SK-N-SH (cell line): ENCODE measurements around the gene SPATA12. TPM values are rescaled to one million over a fixed set of nuclear protein-coding genes. Genes with fewer than 3 reads are reported as not detected.

Experiments
- CTCF ChIA-PET: fragments of 300-600, 350-600 bp; formaldehyde crosslinking; extraction: SDS; loops from one replicate; lab custom pipeline; 2021; lab: Yijun Ruan, JAX
- POLR2A ChIA-PET: fragments of 350-600 bp; sonication (Branson Sonifier 250); formaldehyde crosslinking; extraction: SDS; loops from one replicate; lab custom pipeline; 2020; ENCODE audit warnings: antibody characterized with exemption, inconsistent platforms; lab: Yijun Ruan, JAX
- DNase-seq: peaks from one replicate; pipeline ENCODE4 v3.0.0; 2012
- H2AFZ ChIP-seq: fragments of 200-600 bp; sonication (generic); 2 replicates; pipeline ENCODE4 v1.8.1; 2016; ENCODE audit warnings: antibody characterized with exemption, mild to moderate bottlenecking, low read depth
- H3F3A ChIP-seq: fragments of 200-600 bp; sonication (generic); replicated peaks from 2 replicates; pipeline ENCODE3; 2016; ENCODE audit warnings: antibody characterized with exemption, mild to moderate bottlenecking; ENCODE audit not compliant: insufficient read depth
- H3K27ac ChIP-seq, 2 experiments: fragments of 200-500 bp in 1 of 2; fragments of 200-600 bp in 1 of 2; sonication (Bioruptor generic) in 1 of 2; sonication (generic), shearing (Covaris generic) in 1 of 2; 2 replicates each; pipeline versions ENCODE4 v1.5.1 to v1.6.1; 2014 to 2016; ENCODE audit warnings: low read depth in 2 of 2, inconsistent platforms in 1 of 2, low read length in 1 of 2, mild to moderate bottlenecking in 1 of 2, mixed read lengths in 1 of 2
- H3K27me3 ChIP-seq: fragments of 200-600 bp; sonication (generic), shearing (Covaris generic); 2 replicates; pipeline ENCODE4 v1.6.1; 2016; ENCODE audit warnings: mixed run types; ENCODE audit not compliant: insufficient read depth
- H3K36me3 ChIP-seq, 2 experiments: fragments of 200-500 bp in 1 of 2; fragments of 200-600 bp in 1 of 2; sonication (Bioruptor generic) in 1 of 2; sonication (generic) in 1 of 2; replicated peaks in 1 of 2; 2 replicates each; pipeline versions ENCODE3 to v1.5.1; 2014 to 2016; ENCODE audit warnings: low read length in 1 of 2, mild to moderate bottlenecking in 1 of 2; ENCODE audit not compliant: insufficient read depth in 2 of 2, control insufficient read depth in 1 of 2
- H3K4me1 ChIP-seq, 2 experiments: fragments of 200-500 bp in 1 of 2; fragments of 200-600 bp in 1 of 2; sonication (Bioruptor generic) in 1 of 2; sonication (generic), shearing (Covaris generic) in 1 of 2; 2 replicates each; pipeline versions ENCODE4 v1.5.1 to v1.6.1; 2014 to 2016; ENCODE audit warnings: low read depth in 1 of 2, low read length in 1 of 2, mixed run types in 1 of 2; ENCODE audit not compliant: insufficient read depth in 2 of 2, control insufficient read depth in 1 of 2
- H3K4me2 ChIP-seq: fragments of 200-600 bp; sonication (generic), shearing (Covaris generic); 2 replicates; pipeline ENCODE4 v1.6.1; 2017; ENCODE audit warnings: mixed run types
- H3K4me3 ChIP-seq, 2 experiments: fragments of 200-500 bp in 1 of 2; fragments of 200-600 bp in 1 of 2; sonication (Bioruptor generic) in 1 of 2; sonication (generic), shearing (Covaris generic) in 1 of 2; 2 replicates each; pipeline versions ENCODE4 v1.5.1 to v1.8.1; 2014 to 2016; ENCODE audit warnings: low read depth in 2 of 2, inconsistent platforms in 1 of 2, low read length in 1 of 2, mild to moderate bottlenecking in 1 of 2, mixed read lengths in 1 of 2, moderate library complexity in 1 of 2
- H3K79me2 ChIP-seq: fragments of 200-600 bp; sonication (generic); 2 replicates; pipeline ENCODE4 v1.8.1; 2017; ENCODE audit warnings: mild to moderate bottlenecking; ENCODE audit not compliant: insufficient read depth
- H3K9ac ChIP-seq: fragments of 200-600 bp; sonication (generic); 2 replicates; pipeline ENCODE4 v1.6.1; 2017; ENCODE audit warnings: mixed run types
- H3K9me2 ChIP-seq: fragments of 200-600 bp; sonication (generic); 2 replicates; pipeline ENCODE4 v1.6.1; 2017; ENCODE audit warnings: mixed run types
- H3K9me3 ChIP-seq: fragments of 200-600 bp; sonication (generic); 2 replicates; pipeline ENCODE4 v1.6.1; 2017; ENCODE audit warnings: mixed run types, mild to moderate bottlenecking, moderate library complexity
- H4K20me1 ChIP-seq: fragments of 200-600 bp; sonication (generic); 2 replicates; pipeline ENCODE4 v1.6.1; 2017; ENCODE audit warnings: mild to moderate bottlenecking, mixed run types; ENCODE audit not compliant: insufficient read depth
- CHD2 ChIP-seq: fragments of 150-350 bp; IDR thresholded peaks from 2 replicates; pipeline ENCODE4 v1.6.1; 2018; ENCODE audit warnings: low read length; ENCODE audit not compliant: partially characterized antibody
- CTCF ChIP-seq: fragments of 200-600 bp; sonication (generic); IDR thresholded peaks from 2 replicates; pipeline ENCODE4 v1.6.1; 2017; ENCODE audit warnings: antibody characterized with exemption, mild to moderate bottlenecking, moderate library complexity
- EP300 ChIP-seq, 2 experiments: IDR thresholded peaks; 2 replicates each; pipeline versions ENCODE4 v1.4.0 to v1.6.1; 2012; ENCODE audit warnings: borderline replicate concordance in 1 of 2, low read depth in 1 of 2, low read length in 1 of 2
- FOSL2 ChIP-seq: IDR thresholded peaks from 2 replicates; pipeline ENCODE4 v1.4.0; 2012; ENCODE audit warnings: low read depth, mild to moderate bottlenecking, moderate library complexity, borderline replicate concordance
- GATA2 ChIP-seq: sonication (generic); formaldehyde crosslinking; IDR thresholded peaks from 2 replicates; pipeline ENCODE4 v1.5.0; 2020; ENCODE audit warnings: mild to moderate bottlenecking, missing genetic modification reagents
- IRF3 ChIP-seq: fragments of 150-350 bp; IDR thresholded peaks from 2 replicates; pipeline ENCODE4 v1.6.1; 2016; ENCODE audit warnings: mild to moderate bottlenecking, low read depth, low read length
- JUND ChIP-seq: IDR thresholded peaks from 2 replicates; pipeline ENCODE4 v1.4.0; 2012
- MAX ChIP-seq: IDR thresholded peaks from 2 replicates; pipeline ENCODE4 v1.4.0; 2012; ENCODE audit warnings: low read depth
- MXI1 ChIP-seq: IDR thresholded peaks from 2 replicates; pipeline ENCODE4 v1.6.1; 2012; ENCODE audit warnings: mild to moderate bottlenecking, low read depth, low read length, improper control_type of control experiment
- NFIC ChIP-seq: IDR thresholded peaks from 2 replicates; pipeline ENCODE4 v1.4.0; 2012; ENCODE audit warnings: borderline replicate concordance
- PBX3 ChIP-seq: IDR thresholded peaks from 2 replicates; pipeline ENCODE4; 2012
- POLR2AphosphoS5 ChIP-seq: IDR thresholded peaks from 2 replicates; pipeline ENCODE4 v1.6.1; 2012; ENCODE audit warnings: low read depth, low read length
- RAD21 ChIP-seq: IDR thresholded peaks from 2 replicates; pipeline ENCODE4 v1.6.1; 2012; ENCODE audit warnings: mild to moderate bottlenecking, low read length
- REST ChIP-seq: IDR thresholded peaks from 2 replicates; pipeline ENCODE4 v1.6.1; 2012; ENCODE audit warnings: mild to moderate bottlenecking, low read depth, low read length, moderate library complexity
- RFX5 ChIP-seq: IDR thresholded peaks from 2 replicates; pipeline ENCODE4 v1.6.1; 2012; ENCODE audit warnings: mild to moderate bottlenecking, improper control_type of control experiment, low read length
- SMC3 ChIP-seq: IDR thresholded peaks from 2 replicates; pipeline ENCODE4 v1.6.1; 2012; ENCODE audit warnings: low read depth, low read length, improper control_type of control experiment
- TEAD4 ChIP-seq: IDR thresholded peaks from 2 replicates; pipeline ENCODE4 v1.4.0; 2012; ENCODE audit warnings: mild to moderate bottlenecking, borderline replicate concordance; ENCODE audit not compliant: insufficient read depth
- USF1 ChIP-seq: IDR thresholded peaks from 2 replicates; pipeline ENCODE4 v1.4.0; 2012; ENCODE audit warnings: low read depth, borderline replicate concordance
- ZBTB33 ChIP-seq: IDR thresholded peaks from 2 replicates; pipeline ENCODE4 v1.4.0; 2012; ENCODE audit warnings: low read depth, borderline replicate concordance
- WGBS: methylation state at CpG from one replicate; pipeline ENCODE4 v1.1.6; 2017; ENCODE audit warnings: low lambda C conversion rate; 5-methylcytosine and 5-hydroxymethylcytosine counted together
- polyA plus RNA-seq, 3 experiments: library from polyadenylated mRNA; depleted of rRNA; stranded (reverse); fragments of >200 nt; gene quantifications; 2 replicates each; pipeline ENCODE4 v1.2.3, GENCODE V29; 2012

The SPATA12 gene
- polyA plus RNA-seq, 1 of the 3 experiments (the other 2 are of a cell fraction) = 0.33 TPM

GRCh38 chr3:57064001-57064400 is 3.5 kb downstream of the SPATA12 start:
- Histone ChIP-seq H3K36me3 (no peaks in the 10 kb centered on the region), H3K79me2 (no peaks in the 10 kb centered on the region), H3K27ac (no peak overlapping the region), H3K4me2 (no peak overlapping the region), H3K27me3 (no peaks in the 10 kb centered on the region), H3F3A (peaks cover 6% of the 10 kb centered on the region), H3K9ac (no peak overlapping the region), H3K9me2 (no peaks in the 10 kb centered on the region), H2AFZ (no peak overlapping the region), H3K4me3 (no peak overlapping the region)
- ChIA-PET CTCF (interaction anchor here (1.1 to 1.9 kb wide), 2 partner anchors 15 to 68 kb away, joined by 4 read pairs; no protein-coding TSS in a partner anchor), POLR2A (no interaction called here)
- 97% methylated on average over 6 of the region's 6 CpGs for WGBS
- DNase-seq = no peak
- TF ChIP-seq GATA2 (CRISPR knock-in tag) = no peak
- TF ChIP-seq POLR2AphosphoS5 = no peak
- no peak for TF ChIP-seq REST
- TF ChIP-seq IRF3 = no peak
- TF ChIP-seq MXI1 = no peak
- no peak for TF ChIP-seq TEAD4
- no peak for TF ChIP-seq EP300 (IDR thresholded peaks at IDR 0.05; ENCODE audit: borderline replicate concordance in 1 of 2, low read depth in 1 of 2, low read length in 1 of 2)
- TF ChIP-seq PBX3 = no peak
- no peak for TF ChIP-seq NFIC
- TF ChIP-seq MAX = no peak
- no peak for TF ChIP-seq CTCF
- TF ChIP-seq SMC3 = no peak
- no peak for TF ChIP-seq RFX5
- TF ChIP-seq JUND = no peak
- TF ChIP-seq USF1 = no peak
- TF ChIP-seq ZBTB33 = no peak
- TF ChIP-seq FOSL2 = no peak
- no peak for TF ChIP-seq CHD2
- no peak for TF ChIP-seq RAD21
- TF ChIP-seq, all 33 proteins: peak for 0
- Histone ChIP-seq H3K4me1 (peaks cover 2 to 5% of the 10 kb centered on the region in 2 experiments; a peak in 3 of 4 replicates), H3K9me3 (no peaks in the 10 kb centered on the region), H4K20me1 (no peaks in the 10 kb centered on the region)
